HepG2 (cell line): ENCODE measurements around the gene SH3D21. TPM values are rescaled to one million over a fixed set of nuclear protein-coding genes. Genes with fewer than 3 reads are reported as not detected.
A peak's percentile ranks its signal among the peaks of the same experiment; 100 is the strongest.

Source experiments
- EED ChIP-seq: sonication (generic); formaldehyde crosslinking; IDR thresholded peaks from 2 replicates; pipeline ENCODE4 v1.5.0; 2020; ENCODE audit warnings: mild to moderate bottlenecking, missing genetic modification reagents
- ESRRA ChIP-seq: sonication (generic); formaldehyde crosslinking; IDR thresholded peaks from 2 replicates; pipeline ENCODE4 v1.5.1; 2020; ENCODE audit warnings: mild to moderate bottlenecking, low read depth, missing genetic modification reagents
- KDM5B ChIP-seq: sonication (generic); formaldehyde crosslinking; IDR thresholded peaks from 2 replicates; pipeline ENCODE4 v1.4.0; 2020; ENCODE audit warnings: missing genetic modification reagents, mild to moderate bottlenecking, borderline replicate concordance
- MAFG ChIP-seq: sonication (generic); formaldehyde crosslinking; IDR thresholded peaks from 2 replicates; pipeline ENCODE4 v1.5.1; 2020; ENCODE audit warnings: mild to moderate bottlenecking, missing genetic modification reagents
- YY1 ChIP-seq: IDR thresholded peaks from 2 replicates; pipeline ENCODE4 v1.6.1; 2011; ENCODE audit warnings: low read length, low read depth, moderate library complexity, mild to moderate bottlenecking; ENCODE audit not compliant: insufficient read depth, insufficient replicate concordance
- ZNF569 ChIP-seq: sonication (generic); formaldehyde crosslinking; IDR thresholded peaks from 2 replicates; pipeline ENCODE4 v1.5.0; 2020; ENCODE audit warnings: mild to moderate bottlenecking, missing genetic modification reagents, moderate library complexity, borderline replicate concordance
- ZNF672 ChIP-seq: sonication (generic); formaldehyde crosslinking; IDR thresholded peaks from 2 replicates; pipeline ENCODE4 v1.8.1; 2022; ENCODE audit warnings: missing genetic modification reagents
- polyA plus RNA-seq, 8 experiments: library from polyadenylated mRNA; depleted of rRNA in 3 of 8; stranded (reverse) in 7 of 8; unstranded in 1 of 8; fragments of >200 nt; fragmentation: Illumina TruSeq in 4 of 8; extraction: Trizol in 4 of 8; gene quantifications; 2 replicates each; pipeline versions ENCODE4 v1.2.1 to v1.2.3, GENCODE V29; 2011 to 2016; ENCODE audit warnings: low read depth in 4 of 8, missing spikeins in 1 of 8, mixed read lengths in 1 of 8; ENCODE audit not compliant: insufficient read depth in 1 of 8
- total RNA-seq, 5 experiments: library from RNA; depleted of rRNA; stranded (reverse); fragments of >200 nt; fragmentation: Illumina TruSeq; extraction: Trizol; gene quantifications; 2 replicates each; pipeline ENCODE4 v1.2.3, GENCODE V29; 2016; ENCODE audit warnings: low read depth in 1 of 5
- TF ChIP-seq, protein P1 (sequence below): sonication (generic); formaldehyde crosslinking; IDR thresholded peaks from 2 replicates; pipeline ENCODE4 v1.5.1; 2020; ENCODE audit warnings: missing genetic modification reagents, mild to moderate bottlenecking, borderline replicate concordance
- TF ChIP-seq, protein P2 (sequence below): sonication (generic); formaldehyde crosslinking; IDR thresholded peaks from 2 replicates; pipeline ENCODE4 v1.8.0; 2022; ENCODE audit warnings: missing genetic modification reagents, mild to moderate bottlenecking, inconsistent platforms, borderline replicate concordance
- TF ChIP-seq, protein P3 (sequence below): sonication (generic); formaldehyde crosslinking; IDR thresholded peaks from 2 replicates; pipeline ENCODE4 v1.4.0; 2020; ENCODE audit warnings: missing genetic modification reagents, borderline replicate concordance
- TF ChIP-seq, protein P4 (sequence below): sonication (generic); formaldehyde crosslinking; IDR thresholded peaks from 2 replicates; pipeline ENCODE4 v1.5.0; 2020; ENCODE audit warnings: mild to moderate bottlenecking, missing genetic modification reagents

Gene SH3D21
- total and polyA plus RNA-seq, 2 of the 13 experiments (the other 11 are each of a cell fraction or from before 2014, with no cell fraction given) = 5.1 to 8.6 TPM

DNA sequence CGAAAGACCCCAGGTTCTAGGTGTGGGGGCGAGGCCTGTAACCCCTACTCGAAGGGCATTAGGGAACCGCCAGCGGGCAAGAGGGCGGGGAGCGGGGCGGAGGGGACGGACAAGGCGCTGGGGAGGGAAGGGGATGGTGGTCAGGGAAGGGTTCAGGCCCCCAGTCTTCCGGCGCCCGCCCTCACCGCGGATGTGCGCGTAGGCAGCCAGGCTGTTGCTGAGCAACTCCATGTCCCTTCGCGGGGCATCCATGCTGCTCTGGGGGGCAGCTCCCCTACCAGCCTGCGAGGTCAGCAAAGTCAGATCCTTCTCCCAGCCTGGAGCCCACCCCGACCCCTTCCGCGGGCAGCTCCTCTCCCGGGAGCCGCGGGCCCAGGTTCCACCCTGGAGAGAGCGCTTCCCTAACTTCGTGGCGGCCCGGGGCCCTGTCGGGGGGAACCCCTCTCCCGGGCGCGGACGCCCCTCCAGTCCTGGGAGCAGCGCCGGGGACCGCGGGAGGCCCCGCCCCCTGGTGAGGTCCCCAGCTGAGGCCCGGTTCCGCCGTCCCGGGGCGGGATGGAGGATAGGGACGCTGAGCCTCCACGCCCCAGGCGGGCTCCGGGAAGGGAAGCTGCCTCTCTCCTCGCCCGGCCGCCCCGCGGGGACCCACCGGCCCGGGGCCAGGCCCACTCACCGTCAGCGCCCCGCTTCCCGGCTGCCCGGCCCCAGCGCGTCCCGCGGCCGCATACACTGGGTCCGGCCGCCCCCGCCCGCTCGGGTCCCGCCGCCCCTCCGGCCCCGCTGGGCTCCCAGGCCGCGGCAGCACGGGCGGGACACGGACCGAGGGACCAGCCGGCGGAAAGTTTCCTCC is 16.8 kb downstream of the SH3D21 start (continued):
- TF ChIP-seq ESRRA (CRISPR knock-in tag) = 0 out of 2 replicates have a peak, but pooled peaks have one; percentile 4
- TF ChIP-seq, protein P1, sequence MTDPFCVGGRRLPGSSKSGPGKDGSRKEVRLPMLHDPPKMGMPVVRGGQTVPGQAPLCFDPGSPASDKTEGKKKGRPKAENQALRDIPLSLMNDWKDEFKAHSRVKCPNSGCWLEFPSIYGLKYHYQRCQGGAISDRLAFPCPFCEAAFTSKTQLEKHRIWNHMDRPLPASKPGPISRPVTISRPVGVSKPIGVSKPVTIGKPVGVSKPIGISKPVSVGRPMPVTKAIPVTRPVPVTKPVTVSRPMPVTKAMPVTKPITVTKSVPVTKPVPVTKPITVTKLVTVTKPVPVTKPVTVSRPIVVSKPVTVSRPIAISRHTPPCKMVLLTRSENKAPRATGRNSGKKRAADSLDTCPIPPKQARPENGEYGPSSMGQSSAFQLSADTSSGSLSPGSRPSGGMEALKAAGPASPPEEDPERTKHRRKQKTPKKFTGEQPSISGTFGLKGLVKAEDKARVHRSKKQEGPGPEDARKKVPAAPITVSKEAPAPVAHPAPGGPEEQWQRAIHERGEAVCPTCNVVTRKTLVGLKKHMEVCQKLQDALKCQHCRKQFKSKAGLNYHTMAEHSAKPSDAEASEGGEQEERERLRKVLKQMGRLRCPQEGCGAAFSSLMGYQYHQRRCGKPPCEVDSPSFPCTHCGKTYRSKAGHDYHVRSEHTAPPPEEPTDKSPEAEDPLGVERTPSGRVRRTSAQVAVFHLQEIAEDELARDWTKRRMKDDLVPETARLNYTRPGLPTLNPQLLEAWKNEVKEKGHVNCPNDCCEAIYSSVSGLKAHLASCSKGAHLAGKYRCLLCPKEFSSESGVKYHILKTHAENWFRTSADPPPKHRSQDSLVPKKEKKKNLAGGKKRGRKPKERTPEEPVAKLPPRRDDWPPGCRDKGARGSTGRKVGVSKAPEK (CRISPR knock-in tag) = no peak
- no peak for TF ChIP-seq KDM5B (CRISPR knock-in tag)
- TF ChIP-seq YY1 = peak; percentile 10
- no peak for TF ChIP-seq ZNF569
- TF ChIP-seq, protein P2, sequence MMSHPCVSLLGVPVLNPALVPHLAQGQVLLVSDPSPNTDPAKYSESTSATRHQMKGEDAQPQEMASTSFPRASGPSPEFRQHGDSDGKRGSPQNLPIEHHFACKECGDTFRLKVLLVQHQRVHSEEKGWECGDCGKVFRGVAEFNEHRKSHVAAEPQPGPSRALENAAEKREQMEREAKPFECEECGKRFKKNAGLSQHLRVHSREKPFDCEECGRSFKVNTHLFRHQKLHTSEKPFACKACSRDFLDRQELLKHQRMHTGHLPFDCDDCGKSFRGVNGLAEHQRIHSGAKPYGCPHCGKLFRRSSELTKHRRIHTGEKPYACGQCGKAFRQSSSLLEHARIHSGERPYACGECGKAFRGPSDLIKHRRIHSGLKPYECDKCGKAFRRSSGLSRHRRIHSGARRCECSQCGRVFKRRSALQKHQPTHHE = no peak
- no peak for TF ChIP-seq MAFG
- TF ChIP-seq ZNF672 (CRISPR knock-in tag) = no peak
- TF ChIP-seq, protein P3, sequence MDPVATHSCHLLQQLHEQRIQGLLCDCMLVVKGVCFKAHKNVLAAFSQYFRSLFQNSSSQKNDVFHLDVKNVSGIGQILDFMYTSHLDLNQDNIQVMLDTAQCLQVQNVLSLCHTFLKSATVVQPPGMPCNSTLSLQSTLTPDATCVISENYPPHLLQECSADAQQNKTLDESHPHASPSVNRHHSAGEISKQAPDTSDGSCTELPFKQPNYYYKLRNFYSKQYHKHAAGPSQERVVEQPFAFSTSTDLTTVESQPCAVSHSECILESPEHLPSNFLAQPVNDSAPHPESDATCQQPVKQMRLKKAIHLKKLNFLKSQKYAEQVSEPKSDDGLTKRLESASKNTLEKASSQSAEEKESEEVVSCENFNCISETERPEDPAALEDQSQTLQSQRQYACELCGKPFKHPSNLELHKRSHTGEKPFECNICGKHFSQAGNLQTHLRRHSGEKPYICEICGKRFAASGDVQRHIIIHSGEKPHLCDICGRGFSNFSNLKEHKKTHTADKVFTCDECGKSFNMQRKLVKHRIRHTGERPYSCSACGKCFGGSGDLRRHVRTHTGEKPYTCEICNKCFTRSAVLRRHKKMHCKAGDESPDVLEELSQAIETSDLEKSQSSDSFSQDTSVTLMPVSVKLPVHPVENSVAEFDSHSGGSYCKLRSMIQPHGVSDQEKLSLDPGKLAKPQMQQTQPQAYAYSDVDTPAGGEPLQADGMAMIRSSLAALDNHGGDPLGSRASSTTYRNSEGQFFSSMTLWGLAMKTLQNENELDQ (CRISPR knock-in tag) = no peak
- TF ChIP-seq EED = no peak
- TF ChIP-seq, protein P4, sequence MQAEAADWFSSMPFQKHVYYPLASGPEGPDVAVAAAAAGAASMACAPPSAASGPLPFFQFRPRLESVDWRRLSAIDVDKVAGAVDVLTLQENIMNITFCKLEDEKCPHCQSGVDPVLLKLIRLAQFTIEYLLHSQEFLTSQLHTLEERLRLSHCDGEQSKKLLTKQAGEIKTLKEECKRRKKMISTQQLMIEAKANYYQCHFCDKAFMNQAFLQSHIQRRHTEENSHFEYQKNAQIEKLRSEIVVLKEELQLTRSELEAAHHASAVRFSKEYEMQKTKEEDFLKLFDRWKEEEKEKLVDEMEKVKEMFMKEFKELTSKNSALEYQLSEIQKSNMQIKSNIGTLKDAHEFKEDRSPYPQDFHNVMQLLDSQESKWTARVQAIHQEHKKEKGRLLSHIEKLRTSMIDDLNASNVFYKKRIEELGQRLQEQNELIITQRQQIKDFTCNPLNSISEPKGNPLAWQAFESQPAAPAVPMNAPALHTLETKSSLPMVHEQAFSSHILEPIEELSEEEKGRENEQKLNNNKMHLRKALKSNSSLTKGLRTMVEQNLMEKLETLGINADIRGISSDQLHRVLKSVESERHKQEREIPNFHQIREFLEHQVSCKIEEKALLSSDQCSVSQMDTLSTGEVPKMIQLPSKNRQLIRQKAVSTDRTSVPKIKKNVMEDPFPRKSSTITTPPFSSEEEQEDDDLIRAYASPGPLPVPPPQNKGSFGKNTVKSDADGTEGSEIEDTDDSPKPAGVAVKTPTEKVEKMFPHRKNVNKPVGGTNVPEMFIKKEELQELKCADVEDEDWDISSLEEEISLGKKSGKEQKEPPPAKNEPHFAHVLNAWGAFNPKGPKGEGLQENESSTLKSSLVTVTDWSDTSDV (CRISPR knock-in tag) = 0 out of 2 replicates have a peak, but pooled peaks have one; percentile 21
